Embryonic facial prominence (tissue), 1 donor: ENCODE results near the gene FTCDNL1.
A peak's percentile ranks its signal among the peaks of the same experiment; 100 is the strongest.

Source experiments
- DNase-seq: peaks from one replicate; pipeline ENCODE4 v3.0.0-alpha.2; 2016; ENCODE audit errors: extremely low spot score

The FTCDNL1 gene

DNA sequence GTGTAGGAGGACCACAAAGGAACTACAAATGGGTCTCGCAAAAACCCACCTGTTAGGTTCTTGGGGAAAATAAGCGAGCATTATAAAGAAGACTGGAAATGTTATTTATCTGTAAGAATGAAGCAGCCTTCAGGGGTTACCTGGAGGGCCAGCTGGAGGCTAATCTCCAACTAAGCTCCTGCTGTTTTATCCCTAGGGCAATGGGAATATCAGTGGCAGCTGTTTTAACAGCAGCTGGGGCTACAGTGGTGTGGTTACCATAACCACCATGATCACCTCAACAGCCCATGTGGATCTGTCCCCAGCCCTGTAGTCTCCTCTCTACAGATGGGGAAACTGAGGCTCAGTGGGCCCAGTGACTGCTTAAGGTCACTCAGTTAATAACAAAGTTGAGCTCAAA, 108.1 kb downstream of the FTCDNL1 start:
- no peak for DNase-seq

DNA sequence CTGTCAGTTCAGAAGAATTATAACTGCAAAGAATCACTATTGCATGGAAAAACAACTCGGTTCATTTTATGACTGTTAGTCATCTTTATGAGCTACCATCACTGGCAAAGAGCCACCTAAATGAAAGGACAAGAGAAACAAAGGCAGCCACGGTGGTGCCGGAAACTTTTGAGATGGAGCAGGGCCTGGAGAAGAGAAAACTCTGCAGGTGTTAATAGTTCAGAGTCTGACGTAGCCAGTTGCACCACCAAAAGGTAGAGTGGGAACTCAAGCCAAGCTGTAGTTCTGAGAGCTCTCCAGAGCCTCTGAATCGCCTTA, 110.9 kb downstream of the FTCDNL1 start:
- no peak for DNase-seq

DNA sequence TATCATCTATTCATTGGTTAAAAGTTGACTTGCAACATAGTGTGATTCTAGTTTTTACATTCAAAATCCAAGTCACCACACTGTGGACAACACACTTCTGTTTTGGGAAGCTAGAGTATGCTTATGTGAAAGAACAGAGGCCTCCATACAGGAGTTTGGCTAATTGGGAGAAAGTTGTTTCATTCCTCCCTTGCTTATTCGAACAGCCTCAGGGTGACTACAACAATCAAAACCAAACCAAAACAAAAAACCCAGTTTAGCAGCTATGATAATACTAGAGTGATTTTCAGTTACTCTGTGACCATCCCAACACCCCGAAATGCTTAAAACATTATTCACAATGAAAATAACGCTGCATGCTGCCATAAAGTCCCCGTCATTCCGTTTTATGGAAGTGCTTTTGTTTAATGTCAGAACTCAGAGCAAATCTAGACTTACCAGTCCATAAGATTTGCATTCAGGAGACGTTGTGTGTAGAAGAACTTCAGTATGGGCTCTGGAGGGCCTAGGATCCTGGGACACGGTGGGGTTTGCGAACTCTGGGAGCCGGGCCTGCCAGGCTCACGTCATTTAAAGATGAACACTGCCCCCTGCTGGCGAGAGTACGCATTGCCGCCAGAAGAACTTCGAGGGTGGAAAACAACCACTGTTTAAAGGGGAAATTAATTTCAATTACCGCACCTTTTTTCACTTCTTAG, 111.4 kb downstream of the FTCDNL1 start:
- peak; percentile 63 for DNase-seq

DNA sequence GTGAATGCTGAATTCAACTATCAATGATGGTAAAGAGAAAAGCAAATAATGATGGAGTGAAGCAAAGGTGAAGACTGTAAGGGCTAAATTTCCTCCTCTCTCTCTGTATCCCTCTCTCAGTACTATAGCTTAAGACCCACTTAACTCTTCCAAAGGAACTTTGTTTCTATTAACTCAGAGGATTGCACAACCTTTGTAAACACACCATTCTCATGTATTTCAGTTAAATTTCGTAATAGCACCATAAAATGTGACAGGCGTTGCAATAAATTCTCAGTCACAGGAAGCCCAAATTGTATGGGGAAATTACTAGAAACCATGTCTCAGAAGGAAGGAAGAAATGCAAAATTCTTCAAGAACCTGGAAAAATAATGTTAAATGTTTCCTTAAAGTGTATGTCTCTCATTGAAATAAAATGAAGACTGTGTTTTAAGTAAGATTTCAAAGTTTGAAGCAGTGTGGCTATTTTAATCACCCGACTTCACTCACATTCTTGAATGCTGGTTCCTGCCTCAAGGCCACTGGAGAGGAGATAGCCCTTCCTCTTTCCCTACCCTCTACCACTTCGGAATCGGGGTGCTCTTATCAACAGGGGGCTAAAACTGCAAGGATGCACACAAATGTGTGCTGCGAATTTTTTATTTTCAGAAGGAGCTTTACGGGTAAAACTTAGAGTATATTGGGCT, 112.1 kb downstream of the FTCDNL1 start:
- no peak for DNase-seq

DNA sequence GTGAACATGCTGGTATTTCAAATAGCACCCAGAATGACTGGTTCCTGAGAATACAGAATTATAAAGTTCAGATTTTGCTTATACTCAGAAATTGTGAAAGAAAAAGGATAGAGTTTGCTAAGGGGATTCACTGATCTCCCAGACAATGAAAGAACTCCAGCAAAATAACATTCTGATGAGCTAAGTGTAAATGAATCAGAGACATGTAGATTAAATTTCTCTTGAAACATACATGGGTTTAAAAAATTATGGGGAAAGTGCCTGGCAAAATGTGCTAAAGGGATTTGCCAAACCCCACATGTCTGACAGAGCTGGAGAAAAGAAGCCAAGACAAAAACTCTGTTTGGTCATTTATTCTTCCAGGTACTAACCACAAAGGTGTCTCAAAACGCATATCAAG, 116.3 kb downstream of the FTCDNL1 start:
- DNase-seq = no peak

DNA sequence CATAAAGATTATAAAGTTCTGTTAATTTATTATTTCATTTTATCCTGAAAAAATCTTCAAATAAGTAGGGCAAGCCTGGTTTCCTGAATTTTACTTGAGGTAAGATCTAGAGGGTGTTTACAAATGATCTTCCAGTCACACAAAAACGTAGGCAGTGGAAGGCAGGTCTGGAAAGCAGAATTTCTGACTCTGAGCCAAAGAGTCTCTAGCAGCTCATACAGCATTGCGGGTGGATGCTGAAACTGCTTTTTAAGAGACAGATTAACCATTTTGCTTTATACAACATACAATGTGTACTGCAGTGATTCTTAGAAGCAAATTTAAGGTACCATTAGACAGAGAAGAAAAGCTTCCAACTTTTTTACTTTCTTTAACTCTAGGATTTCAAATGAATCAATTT, 117.0 kb downstream of the FTCDNL1 start:
- DNase-seq = no peak

DNA sequence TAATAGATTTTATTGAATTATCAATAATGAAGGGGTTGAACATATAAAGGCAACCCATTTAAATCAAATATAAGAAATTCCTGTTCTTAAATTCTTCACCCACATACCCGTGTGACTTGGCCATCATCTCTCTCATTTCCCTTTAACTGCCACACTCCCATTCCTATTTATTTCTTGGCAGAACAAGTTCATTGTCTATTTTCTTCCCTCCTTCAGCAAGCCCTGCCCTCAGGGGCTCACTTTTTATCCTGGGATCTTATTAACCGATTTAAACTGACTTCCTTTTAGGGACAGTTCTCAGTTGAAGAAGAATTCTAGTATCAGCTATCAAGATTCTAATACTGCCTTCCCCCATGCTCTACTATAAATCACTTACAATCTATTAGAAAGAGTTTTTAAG, 123.2 kb downstream of the FTCDNL1 start:
- DNase-seq = no peak

DNA sequence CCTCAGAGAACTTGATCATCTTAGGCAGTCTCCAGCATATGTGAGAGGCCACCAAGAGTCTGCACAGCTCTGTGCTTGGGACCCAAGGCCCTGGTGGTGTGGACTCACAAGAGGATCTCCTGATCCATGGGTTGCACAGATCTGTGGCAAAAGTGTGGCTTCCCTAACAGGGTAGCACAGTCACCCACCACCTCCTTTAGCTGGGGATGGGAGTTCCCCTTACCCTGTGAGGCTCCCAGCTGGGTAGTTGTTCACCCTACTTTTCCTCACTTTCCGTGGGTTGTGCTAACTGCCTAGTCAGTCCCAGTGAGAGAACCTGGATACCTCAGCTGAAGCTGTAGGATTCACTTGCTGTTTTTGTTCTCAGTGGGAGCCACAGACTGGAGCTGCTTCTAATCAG, 123.7 kb downstream of the FTCDNL1 start:
- DNase-seq = no peak

DNA sequence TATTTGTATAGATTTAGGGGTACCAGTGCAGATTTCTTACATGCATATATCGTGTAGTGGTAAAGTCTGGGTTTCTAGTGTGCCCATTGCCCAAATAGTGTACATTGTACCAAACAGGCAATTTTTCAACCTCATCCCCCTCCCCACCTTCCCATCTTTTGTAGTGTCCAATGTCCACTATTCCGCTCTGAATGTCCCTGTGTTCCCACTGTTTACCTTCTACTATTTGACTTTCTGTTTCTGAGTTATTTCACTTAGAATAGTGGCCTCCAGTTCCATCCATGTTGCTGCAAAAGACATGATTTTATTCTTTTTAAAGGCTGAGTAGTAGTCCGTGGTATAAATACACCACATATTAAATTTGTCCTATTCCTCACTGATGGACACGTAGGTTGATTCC, 132.9 kb downstream of the FTCDNL1 start:
- no peak for DNase-seq

DNA sequence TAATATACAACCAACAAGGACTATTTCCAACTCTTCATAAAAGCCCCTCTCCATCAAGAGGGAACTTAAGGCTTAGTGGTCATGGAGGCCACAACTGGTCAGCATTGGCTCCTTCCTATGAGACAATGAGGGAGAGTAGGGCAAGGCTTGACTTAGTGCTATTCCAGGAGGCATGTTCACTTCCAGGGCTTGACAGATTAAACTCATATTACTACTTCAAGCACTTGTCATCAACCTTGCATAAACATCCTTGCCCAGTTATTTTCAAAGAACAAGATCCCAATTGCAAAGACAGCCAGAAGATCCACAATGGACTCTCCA, 133.4 kb downstream of the FTCDNL1 start:
- DNase-seq = no peak

DNA sequence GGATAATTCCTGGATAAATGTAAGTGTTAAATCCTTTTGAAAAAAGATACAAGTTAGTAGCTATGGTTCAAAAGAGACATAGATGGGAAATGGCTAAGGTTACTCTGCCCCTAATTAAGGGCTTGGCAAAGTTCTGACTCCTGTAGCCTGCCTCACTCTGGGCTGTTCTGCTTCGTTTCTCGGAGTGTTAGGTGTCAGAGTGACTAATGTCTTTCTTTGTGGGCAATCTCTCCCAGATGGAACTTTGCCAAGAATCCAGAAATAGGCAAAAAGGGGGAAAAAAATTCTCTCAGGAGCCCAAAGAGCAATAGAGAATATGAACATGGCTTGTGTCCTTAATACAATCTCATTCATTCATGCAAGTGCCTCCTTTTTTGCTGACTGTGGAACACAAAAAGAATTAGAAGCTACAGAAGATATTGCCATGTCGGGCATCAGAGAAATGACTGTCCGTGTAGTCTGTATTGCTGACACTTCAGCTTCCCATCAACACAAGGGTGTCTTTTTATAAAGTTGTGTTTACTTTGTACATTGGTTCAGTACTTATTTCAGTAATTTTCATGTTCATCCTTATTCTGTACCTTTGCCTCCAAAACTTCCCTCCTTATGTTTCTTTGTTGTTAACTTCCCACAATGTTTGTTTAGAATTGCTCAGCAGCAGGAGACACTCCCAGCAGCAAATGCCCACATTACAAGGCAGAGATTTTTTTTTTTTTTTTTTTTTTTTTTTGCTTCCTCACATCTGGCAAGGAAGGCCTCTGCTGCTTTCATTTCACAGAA, 134.0 kb downstream of the FTCDNL1 start:
- DNase-seq = no peak

DNA sequence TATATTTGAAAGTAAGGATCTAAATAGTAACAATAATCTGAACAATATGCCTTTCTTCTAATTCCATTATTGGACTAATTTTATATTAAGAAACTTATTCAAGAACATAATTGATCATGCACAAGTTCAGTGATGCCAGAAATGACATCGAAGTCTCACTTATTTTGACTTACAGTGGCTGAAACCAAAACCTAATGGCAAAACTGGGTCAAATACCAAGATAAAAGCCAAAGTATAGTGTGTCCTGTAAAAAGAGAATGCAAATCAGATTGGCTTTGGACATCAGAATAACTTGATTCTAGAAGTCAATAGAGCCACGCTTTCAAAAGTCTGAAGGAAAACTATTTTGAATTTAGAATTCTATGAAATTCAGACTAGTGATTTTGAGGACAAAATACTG, 137.2 kb downstream of the FTCDNL1 start:
- no peak for DNase-seq

DNA sequence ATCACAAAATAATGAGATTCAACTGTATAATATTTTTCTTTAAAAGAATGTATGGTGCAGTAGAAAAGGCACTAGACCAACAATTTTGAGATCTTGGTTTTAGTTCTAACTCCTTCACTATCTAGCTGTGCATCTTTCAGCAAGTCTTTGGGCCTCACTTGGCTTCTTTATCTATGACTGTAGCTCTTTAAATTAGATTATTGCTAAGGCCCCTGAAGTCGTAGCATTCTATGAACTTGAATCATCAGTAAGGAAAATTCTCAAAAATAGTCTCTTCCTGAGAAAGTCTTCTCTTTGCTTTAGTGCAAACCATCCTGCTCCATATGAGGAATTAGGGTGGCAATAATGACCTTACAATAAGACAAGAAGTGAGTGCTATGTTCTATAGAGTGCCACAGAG, 140.4 kb downstream of the FTCDNL1 start:
- no peak for DNase-seq
